Measurements from ENCODE around the gene C17orf50. TPM values are rescaled to one million over a fixed set of nuclear protein-coding genes. Genes with fewer than 3 reads are reported as not detected.
A peak's percentile ranks its signal among the peaks of the same experiment; 100 is the strongest.

C17orf50 gene
- total RNA-seq, 2 experiments from 2014 or later = not detected

DNA sequence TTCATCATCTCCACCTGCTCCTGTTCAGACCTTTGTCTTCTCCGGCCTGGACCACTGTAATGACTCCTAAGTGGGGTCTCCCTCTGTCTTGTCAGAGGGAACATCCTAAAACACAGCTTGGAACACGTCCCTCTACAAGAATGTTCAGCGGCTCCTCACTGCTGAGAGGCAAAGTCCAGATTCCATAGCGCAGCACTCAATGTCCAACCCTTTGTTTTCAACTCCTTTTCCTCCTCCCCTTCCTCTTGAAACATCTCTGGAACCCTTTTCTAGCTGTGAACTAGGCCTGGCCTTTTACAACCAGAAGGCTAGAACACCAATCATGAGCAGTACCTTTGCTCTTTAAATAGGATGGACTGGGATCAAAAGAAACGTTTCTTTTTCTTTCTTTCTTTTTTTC lies 914 bp downstream of the C17orf50 start:
- no peak overlapping the region for H3K27ac ChIP-seq (ENCODE audit: low read depth in 1 of 2, low read length in 2 of 2)
- Mint-ChIP-seq H3K9me3 (no peaks in the 10 kb centered on the region), H3K27me3 (no peaks in the 10 kb centered on the region), H3K36me3 (ENCODE audit: low read depth) (no peaks in the 10 kb centered on the region), H3K27ac (no peak overlapping the region), H3K4me1 (ENCODE audit: low read depth) (peaks cover 7% of the 10 kb centered on the region), H3K4me3 (peak overlapping the region; percentile 30)
- ATAC-seq (ENCODE audit: poor library complexity) (no peak), DNase-seq (no peak)
- H3K4me1 ChIP-seq (ENCODE audit: insufficient read depth, low read length) = peaks cover 12% of the 10 kb centered on the region
- no peaks in the 10 kb centered on the region for H3K9me3 ChIP-seq (ENCODE audit: control insufficient read depth in 1 of 2, insufficient read depth in 1 of 2, low read length in 2 of 2)
- ChIA-PET CTCF (no interaction called here), POLR2A (no interaction called here)
- no peaks in the 10 kb centered on the region for H3K36me3 ChIP-seq (ENCODE audit: insufficient read depth, low read length)
- no peaks in the 10 kb centered on the region for H3K27me3 ChIP-seq (ENCODE audit: control insufficient read depth in 1 of 2, insufficient read depth in 2 of 2, low read length in 2 of 2)
- TF ChIP-seq, protein P1, sequence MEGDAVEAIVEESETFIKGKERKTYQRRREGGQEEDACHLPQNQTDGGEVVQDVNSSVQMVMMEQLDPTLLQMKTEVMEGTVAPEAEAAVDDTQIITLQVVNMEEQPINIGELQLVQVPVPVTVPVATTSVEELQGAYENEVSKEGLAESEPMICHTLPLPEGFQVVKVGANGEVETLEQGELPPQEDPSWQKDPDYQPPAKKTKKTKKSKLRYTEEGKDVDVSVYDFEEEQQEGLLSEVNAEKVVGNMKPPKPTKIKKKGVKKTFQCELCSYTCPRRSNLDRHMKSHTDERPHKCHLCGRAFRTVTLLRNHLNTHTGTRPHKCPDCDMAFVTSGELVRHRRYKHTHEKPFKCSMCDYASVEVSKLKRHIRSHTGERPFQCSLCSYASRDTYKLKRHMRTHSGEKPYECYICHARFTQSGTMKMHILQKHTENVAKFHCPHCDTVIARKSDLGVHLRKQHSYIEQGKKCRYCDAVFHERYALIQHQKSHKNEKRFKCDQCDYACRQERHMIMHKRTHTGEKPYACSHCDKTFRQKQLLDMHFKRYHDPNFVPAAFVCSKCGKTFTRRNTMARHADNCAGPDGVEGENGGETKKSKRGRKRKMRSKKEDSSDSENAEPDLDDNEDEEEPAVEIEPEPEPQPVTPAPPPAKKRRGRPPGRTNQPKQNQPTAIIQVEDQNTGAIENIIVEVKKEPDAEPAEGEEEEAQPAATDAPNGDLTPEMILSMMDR (IDR thresholded peaks at IDR 0.05) = no peak
- H3K4me3 ChIP-seq (ENCODE audit: low read length) = no peak overlapping the region
- intact Hi-C loops (cut with DNase I, micrococcal nuclease) = loop anchor here in 1 of 2 experiments (10.0 kb wide), 1 partner anchor 383 kb away; no protein-coding TSS in a partner anchor

DNA sequence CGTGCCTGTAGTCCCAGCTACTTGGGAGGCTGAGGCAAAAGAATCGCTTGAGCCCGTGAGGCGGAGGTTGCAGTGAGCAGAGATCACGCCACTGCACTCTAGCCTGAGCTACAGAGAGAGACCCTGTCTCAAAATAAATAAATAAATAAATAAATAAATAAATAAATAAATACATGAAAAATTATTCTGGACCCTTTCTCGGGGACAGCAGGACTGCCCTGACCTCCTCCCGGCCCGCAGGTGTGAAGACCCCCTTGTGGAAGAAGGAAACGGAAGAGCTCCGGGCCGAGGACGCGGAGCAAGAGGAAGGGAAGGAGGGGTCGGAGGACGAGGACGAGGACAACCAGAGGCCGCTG lies 3.1 kb downstream of the C17orf50 start:
- H3K4me1 ChIP-seq (ENCODE audit: insufficient read depth, low read length) = peaks cover 12% of the 10 kb centered on the region
- ChIA-PET CTCF (interaction anchor here (0.8 to 5.5 kb wide), 35 partner anchors 12 to 784 kb away, joined by 3 to 156 read pairs (median 4); partner anchors contain the start of genes LIG3, MMP28, PEX12 and TAF15), POLR2A (interaction anchor here (0.6 to 3.2 kb wide), 18 partner anchors 12 to 783 kb away, joined by 3 to 142 read pairs (median 4); partner anchors contain the start of genes LIG3, MMP28, PEX12 and RASL10B)
- TF ChIP-seq, protein P1 (IDR thresholded peaks at IDR 0.05) = no peak
- Mint-ChIP-seq H3K36me3 (ENCODE audit: low read depth) (no peaks in the 10 kb centered on the region), H3K27me3 (no peaks in the 10 kb centered on the region), H3K4me3 (peak overlapping the region; percentile 82), H3K9me3 (no peaks in the 10 kb centered on the region), H3K4me1 (ENCODE audit: low read depth) (peaks cover 7% of the 10 kb centered on the region), H3K27ac (no peak overlapping the region)
- intact Hi-C loops (cut with DNase I, micrococcal nuclease) = loop anchor here (1.0 to 10.0 kb wide), 3 partner anchors 41 to 381 kb away; partner anchors contain the start of gene TAF15 (in 2 of the 2)
- H3K27ac ChIP-seq (ENCODE audit: low read depth in 1 of 2, low read length in 2 of 2) = no peak overlapping the region
- H3K4me3 ChIP-seq (ENCODE audit: low read length) = peak overlapping the region; percentile 79
- ATAC-seq (ENCODE audit: poor library complexity) (no peak), DNase-seq (no peak)
- H3K36me3 ChIP-seq (ENCODE audit: insufficient read depth, low read length) = no peaks in the 10 kb centered on the region
- no peaks in the 10 kb centered on the region for H3K27me3 ChIP-seq (ENCODE audit: control insufficient read depth in 1 of 2, insufficient read depth in 2 of 2, low read length in 2 of 2)
- H3K9me3 ChIP-seq (ENCODE audit: control insufficient read depth in 1 of 2, insufficient read depth in 1 of 2, low read length in 2 of 2) = no peaks in the 10 kb centered on the region

DNA sequence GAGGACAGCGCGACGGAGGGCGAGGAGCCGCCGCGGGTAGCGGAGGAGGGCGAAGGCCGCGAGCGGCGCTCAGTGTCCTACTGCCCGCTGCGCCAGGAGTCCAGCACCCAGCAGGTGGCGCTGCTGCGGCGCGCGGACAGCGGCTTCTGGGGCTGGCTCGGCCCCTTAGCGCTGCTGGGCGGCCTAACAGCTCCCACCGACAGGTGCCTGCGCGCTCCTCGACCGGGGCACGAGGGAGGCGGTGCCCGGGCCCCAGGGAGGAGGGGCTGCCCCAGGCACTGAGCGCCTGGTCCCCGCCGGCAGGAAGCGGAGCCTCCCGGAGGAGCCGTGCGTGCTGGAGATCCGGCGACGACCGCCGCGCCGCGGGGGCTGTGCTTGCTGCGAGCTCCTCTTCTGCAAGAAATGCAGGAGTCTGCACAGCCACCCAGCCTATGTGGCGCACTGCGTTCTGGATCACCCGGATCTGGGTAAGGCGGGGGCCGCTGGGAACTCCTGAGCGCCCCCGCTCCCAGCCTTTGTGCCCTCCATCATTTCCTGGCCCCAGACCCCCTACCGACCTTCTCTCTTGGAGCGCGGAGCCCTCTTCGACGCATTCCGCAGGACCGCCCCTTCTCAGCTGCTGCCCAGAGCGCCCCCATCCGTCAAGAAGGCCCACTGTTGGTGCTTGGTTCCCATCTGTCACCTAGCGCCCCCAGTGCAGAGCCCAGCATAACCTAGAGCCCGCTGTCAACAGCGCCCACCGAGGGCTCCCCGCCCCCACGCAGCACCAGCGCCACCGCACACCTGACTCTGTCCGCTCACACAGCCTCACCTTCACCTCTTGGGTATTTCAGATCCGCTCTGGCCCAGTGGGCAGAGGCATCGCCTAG lies 3.7 kb downstream of the C17orf50 start:
- Histone ChIP-seq H3K36me3 (ENCODE audit: insufficient read depth, low read length) (no peaks in the 10 kb centered on the region), H3K4me3 (ENCODE audit: low read length) (peak overlapping the region; percentile 79), H3K27me3 (ENCODE audit: control insufficient read depth in 1 of 2, insufficient read depth in 2 of 2, low read length in 2 of 2) (no peaks in the 10 kb centered on the region), H3K9me3 (ENCODE audit: control insufficient read depth in 1 of 2, insufficient read depth in 1 of 2, low read length in 2 of 2) (no peaks in the 10 kb centered on the region), H3K4me1 (ENCODE audit: insufficient read depth, low read length) (peaks cover 12% of the 10 kb centered on the region), H3K27ac (ENCODE audit: low read depth in 1 of 2, low read length in 2 of 2) (peak overlapping the region; percentile 20 to 23)
- no peaks in the 10 kb centered on the region for H3K9me3 Mint-ChIP-seq
- peak overlapping the region; percentile 90 for H3K4me3 Mint-ChIP-seq
- TF ChIP-seq, protein P1 (IDR thresholded peaks at IDR 0.05) = peak; percentile 82
- peaks cover 7% of the 10 kb centered on the region for H3K4me1 Mint-ChIP-seq (ENCODE audit: low read depth)
- peak; percentile 72 to 94 (median 84) for DNase-seq
- CTCF ChIA-PET = interaction anchor here (0.8 to 5.5 kb wide), 38 partner anchors 11 to 784 kb away, joined by 3 to 156 read pairs (median 4); partner anchors contain the start of genes LIG3, MMP28, PEX12 and RASL10B
- intact Hi-C loops (cut with DNase I, micrococcal nuclease) = loop anchor here (1.0 to 10.0 kb wide), 3 partner anchors 40 to 380 kb away; partner anchors contain the start of gene TAF15 (in 2 of the 2)
- POLR2A ChIA-PET = interaction anchor here (0.6 to 3.2 kb wide), 18 partner anchors 11 to 784 kb away, joined by 3 to 142 read pairs (median 4); partner anchors contain the start of genes LIG3, MMP28, PEX12 and RASL10B
- peak; percentile 87 for ATAC-seq (ENCODE audit: poor library complexity)
- H3K27ac Mint-ChIP-seq = peak overlapping the region; percentile 32
- H3K36me3 Mint-ChIP-seq (ENCODE audit: low read depth) = no peaks in the 10 kb centered on the region
- no peaks in the 10 kb centered on the region for H3K27me3 Mint-ChIP-seq

Data from CD4-positive, alpha-beta T cell (primary cell).